HepG2 (cell line): ENCODE data around the gene RAMP1. TPM values are rescaled to one million over a fixed set of nuclear protein-coding genes. Genes with fewer than 3 reads are reported as not detected.

Experiments used
- EEA1 ChIP-seq: sonication (generic); formaldehyde crosslinking; IDR thresholded peaks from 2 replicates; pipeline ENCODE4 v1.5.1; 2020; ENCODE audit warnings: mild to moderate bottlenecking, missing genetic modification reagents, borderline replicate concordance
- FIP1L1 ChIP-seq: fragments of 200-400 bp; formaldehyde crosslinking; IDR thresholded peaks from 2 replicates; pipeline ENCODE4 v1.6.1; 2018; ENCODE audit warnings: low read depth, mild to moderate bottlenecking, low read length, moderate library complexity, borderline replicate concordance; ENCODE audit not compliant: insufficient read depth
- FOSL2 ChIP-seq: sonication (generic); formaldehyde crosslinking; IDR thresholded peaks from 2 replicates; pipeline ENCODE4 v1.4.0; 2020; ENCODE audit warnings: missing genetic modification reagents
- HMGA1 ChIP-seq: sonication (generic); formaldehyde crosslinking; conservative IDR thresholded peaks from 2 replicates; pipeline ENCODE4 v1.4.0; 2020; ENCODE audit warnings: missing genetic modification reagents
- MEF2D ChIP-seq: sonication (generic); formaldehyde crosslinking; IDR thresholded peaks from 2 replicates; pipeline ENCODE4 v1.5.1; 2020; ENCODE audit warnings: mild to moderate bottlenecking, missing genetic modification reagents
- MLXIP ChIP-seq: sonication (generic); formaldehyde crosslinking; IDR thresholded peaks from 2 replicates; pipeline ENCODE4 v1.9.0; 2021; ENCODE audit warnings: missing genetic modification reagents, borderline replicate concordance
- POLR2AphosphoS5 ChIP-seq: IDR thresholded peaks from 2 replicates; pipeline ENCODE4 v1.6.1; 2012; ENCODE audit warnings: low read depth, low read length
- TAF15 ChIP-seq: fragments of 200-400 bp; formaldehyde crosslinking; IDR thresholded peaks from one replicate; pipeline ENCODE4 v1.6.1; 2018; ENCODE audit warnings: mild to moderate bottlenecking, low read depth, low read length; ENCODE audit not compliant: poor library complexity, severe bottlenecking
- WIZ ChIP-seq: sonication (generic); formaldehyde crosslinking; IDR thresholded peaks from 2 replicates; pipeline ENCODE4 v1.5.1; 2020; ENCODE audit warnings: mild to moderate bottlenecking, missing genetic modification reagents
- ZFP36L1 ChIP-seq: sonication (generic); formaldehyde crosslinking; IDR thresholded peaks from 2 replicates; pipeline ENCODE4 v1.8.0; 2022; ENCODE audit warnings: mild to moderate bottlenecking, missing genetic modification reagents, moderate library complexity
- ZNF446 ChIP-seq: sonication (generic); formaldehyde crosslinking; IDR thresholded peaks from 2 replicates; pipeline ENCODE4 v1.5.0; 2020; ENCODE audit warnings: mild to moderate bottlenecking, missing genetic modification reagents
- ZNF569 ChIP-seq: sonication (generic); formaldehyde crosslinking; IDR thresholded peaks from 2 replicates; pipeline ENCODE4 v1.5.0; 2020; ENCODE audit warnings: mild to moderate bottlenecking, missing genetic modification reagents, moderate library complexity, borderline replicate concordance
- ZSCAN5A ChIP-seq: sonication (generic); formaldehyde crosslinking; IDR thresholded peaks from 2 replicates; pipeline ENCODE4 v1.8.0; 2022; ENCODE audit warnings: mild to moderate bottlenecking, missing genetic modification reagents, borderline replicate concordance
- polyA plus RNA-seq, 8 experiments: library from polyadenylated mRNA; depleted of rRNA in 3 of 8; stranded (reverse) in 7 of 8; unstranded in 1 of 8; fragments of >200 nt; fragmentation: Illumina TruSeq in 4 of 8; extraction: Trizol in 4 of 8; gene quantifications; 2 replicates each; pipeline versions ENCODE4 v1.2.1 to v1.2.3, GENCODE V29; 2011 to 2016; ENCODE audit warnings: low read depth in 4 of 8, missing spikeins in 1 of 8, mixed read lengths in 1 of 8; ENCODE audit not compliant: insufficient read depth in 1 of 8
- total RNA-seq, 5 experiments: library from RNA; depleted of rRNA; stranded (reverse); fragments of >200 nt; fragmentation: Illumina TruSeq; extraction: Trizol; gene quantifications; 2 replicates each; pipeline ENCODE4 v1.2.3, GENCODE V29; 2016; ENCODE audit warnings: low read depth in 1 of 5
- TF ChIP-seq, protein P1 (sequence below): sonication (generic); formaldehyde crosslinking; IDR thresholded peaks from 2 replicates; pipeline ENCODE4 v1.4.0; 2020; ENCODE audit warnings: missing genetic modification reagents
- TF ChIP-seq, protein P2 (sequence below): sonication (generic); formaldehyde crosslinking; IDR thresholded peaks from 2 replicates; pipeline ENCODE4 v1.5.0; 2020; ENCODE audit warnings: mild to moderate bottlenecking, missing genetic modification reagents, borderline replicate concordance

The RAMP1 gene
- total and polyA plus RNA-seq, 2 of the 13 experiments (the other 11 are each of a cell fraction or from before 2014, with no cell fraction given): 0.29 to 0.61 TPM

GRCh38 chr2:237923481-237924163 is 64.2 kb downstream of the RAMP1 start (continued):
- no peak for TF ChIP-seq MLXIP
- peak; percentile 95 for TF ChIP-seq TAF15
- no peak for TF ChIP-seq POLR2AphosphoS5
- TF ChIP-seq ZFP36L1 (CRISPR knock-in tag): no peak
- TF ChIP-seq WIZ: no peak
- peak; percentile 93; the same call in 1 of the 2 replicates for TF ChIP-seq FIP1L1
- TF ChIP-seq MEF2D (CRISPR knock-in tag): no peak
- TF ChIP-seq, protein P1, sequence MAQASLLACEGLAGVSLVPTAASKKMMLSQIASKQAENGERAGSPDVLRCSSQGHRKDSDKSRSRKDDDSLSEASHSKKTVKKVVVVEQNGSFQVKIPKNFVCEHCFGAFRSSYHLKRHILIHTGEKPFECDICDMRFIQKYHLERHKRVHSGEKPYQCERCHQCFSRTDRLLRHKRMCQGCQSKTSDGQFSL: no peak
- no peak for TF ChIP-seq ZNF569
- peak; percentile 18; the same call in 1 of the 2 replicates for TF ChIP-seq FOSL2 (CRISPR knock-in tag)
- no peak for TF ChIP-seq ZNF446 (CRISPR knock-in tag)
- no peak for TF ChIP-seq HMGA1 (CRISPR knock-in tag)
- TF ChIP-seq ZSCAN5A (CRISPR knock-in tag): no peak
- TF ChIP-seq EEA1: no peak
- TF ChIP-seq, protein P2, sequence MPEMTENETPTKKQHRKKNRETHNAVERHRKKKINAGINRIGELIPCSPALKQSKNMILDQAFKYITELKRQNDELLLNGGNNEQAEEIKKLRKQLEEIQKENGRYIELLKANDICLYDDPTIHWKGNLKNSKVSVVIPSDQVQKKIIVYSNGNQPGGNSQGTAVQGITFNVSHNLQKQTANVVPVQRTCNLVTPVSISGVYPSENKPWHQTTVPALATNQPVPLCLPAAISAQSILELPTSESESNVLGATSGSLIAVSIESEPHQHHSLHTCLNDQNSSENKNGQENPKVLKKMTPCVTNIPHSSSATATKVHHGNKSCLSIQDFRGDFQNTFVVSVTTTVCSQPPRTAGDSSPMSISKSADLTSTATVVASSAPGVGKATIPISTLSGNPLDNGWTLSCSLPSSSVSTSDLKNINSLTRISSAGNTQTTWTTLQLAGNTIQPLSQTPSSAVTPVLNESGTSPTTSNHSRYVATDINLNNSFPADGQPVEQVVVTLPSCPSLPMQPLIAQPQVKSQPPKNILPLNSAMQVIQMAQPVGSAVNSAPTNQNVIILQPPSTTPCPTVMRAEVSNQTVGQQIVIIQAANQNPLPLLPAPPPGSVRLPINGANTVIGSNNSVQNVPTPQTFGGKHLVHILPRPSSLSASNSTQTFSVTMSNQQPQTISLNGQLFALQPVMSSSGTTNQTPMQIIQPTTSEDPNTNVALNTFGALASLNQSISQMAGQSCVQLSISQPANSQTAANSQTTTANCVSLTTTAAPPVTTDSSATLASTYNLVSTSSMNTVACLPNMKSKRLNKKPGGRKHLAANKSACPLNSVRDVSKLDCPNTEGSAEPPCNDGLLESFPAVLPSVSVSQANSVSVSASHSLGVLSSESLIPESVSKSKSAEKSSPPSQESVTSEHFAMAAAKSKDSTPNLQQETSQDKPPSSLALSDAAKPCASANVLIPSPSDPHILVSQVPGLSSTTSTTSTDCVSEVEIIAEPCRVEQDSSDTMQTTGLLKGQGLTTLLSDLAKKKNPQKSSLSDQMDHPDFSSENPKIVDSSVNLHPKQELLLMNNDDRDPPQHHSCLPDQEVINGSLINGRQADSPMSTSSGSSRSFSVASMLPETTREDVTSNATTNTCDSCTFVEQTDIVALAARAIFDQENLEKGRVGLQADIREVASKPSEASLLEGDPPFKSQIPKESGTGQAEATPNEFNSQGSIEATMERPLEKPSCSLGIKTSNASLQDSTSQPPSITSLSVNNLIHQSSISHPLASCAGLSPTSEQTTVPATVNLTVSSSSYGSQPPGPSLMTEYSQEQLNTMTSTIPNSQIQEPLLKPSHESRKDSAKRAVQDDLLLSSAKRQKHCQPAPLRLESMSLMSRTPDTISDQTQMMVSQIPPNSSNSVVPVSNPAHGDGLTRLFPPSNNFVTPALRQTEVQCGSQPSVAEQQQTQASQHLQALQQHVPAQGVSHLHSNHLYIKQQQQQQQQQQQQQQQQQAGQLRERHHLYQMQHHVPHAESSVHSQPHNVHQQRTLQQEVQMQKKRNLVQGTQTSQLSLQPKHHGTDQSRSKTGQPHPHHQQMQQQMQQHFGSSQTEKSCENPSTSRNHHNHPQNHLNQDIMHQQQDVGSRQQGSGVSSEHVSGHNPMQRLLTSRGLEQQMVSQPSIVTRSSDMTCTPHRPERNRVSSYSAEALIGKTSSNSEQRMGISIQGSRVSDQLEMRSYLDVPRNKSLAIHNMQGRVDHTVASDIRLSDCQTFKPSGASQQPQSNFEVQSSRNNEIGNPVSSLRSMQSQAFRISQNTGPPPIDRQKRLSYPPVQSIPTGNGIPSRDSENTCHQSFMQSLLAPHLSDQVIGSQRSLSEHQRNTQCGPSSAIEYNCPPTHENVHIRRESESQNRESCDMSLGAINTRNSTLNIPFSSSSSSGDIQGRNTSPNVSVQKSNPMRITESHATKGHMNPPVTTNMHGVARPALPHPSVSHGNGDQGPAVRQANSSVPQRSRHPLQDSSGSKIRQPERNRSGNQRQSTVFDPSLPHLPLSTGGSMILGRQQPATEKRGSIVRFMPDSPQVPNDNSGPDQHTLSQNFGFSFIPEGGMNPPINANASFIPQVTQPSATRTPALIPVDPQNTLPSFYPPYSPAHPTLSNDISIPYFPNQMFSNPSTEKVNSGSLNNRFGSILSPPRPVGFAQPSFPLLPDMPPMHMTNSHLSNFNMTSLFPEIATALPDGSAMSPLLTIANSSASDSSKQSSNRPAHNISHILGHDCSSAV (CRISPR knock-in tag): no peak
